NK-92 (cell line): ENCODE data around the gene EXOC6B.

Experiments
- DNase-seq: peaks from one replicate; lab custom pipeline; 2025; ENCODE audit not compliant: unreplicated experiment; lab: John Stamatoyannopoulos, UW

The EXOC6B gene

GRCh38 chr2:72793798-72794440, 31.9 kb downstream of the EXOC6B start:
- no peak for DNase-seq

DNA sequence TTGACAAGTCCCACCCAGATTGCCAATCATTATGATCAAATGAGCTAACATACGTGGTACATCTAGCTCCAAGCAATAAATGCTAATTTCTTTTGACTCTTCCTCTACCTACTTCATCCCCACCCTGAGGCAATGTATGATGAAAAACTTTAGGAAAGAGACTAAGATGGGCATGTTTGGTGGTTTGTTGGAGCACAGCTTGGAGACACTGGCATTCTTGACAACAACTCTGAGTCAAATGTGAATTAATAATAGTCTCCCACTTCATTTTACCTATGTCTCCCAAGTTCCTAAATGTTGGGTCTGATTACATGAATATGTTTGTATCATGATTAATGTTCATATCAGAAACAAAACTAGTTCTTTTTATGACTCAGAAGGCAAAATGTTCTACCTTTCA, 36.6 kb downstream of the EXOC6B start:
- no peak for DNase-seq

- DNase-seq, result no peak
Observed at GRCh38 chr2:72788756-72789155, 37.1 kb downstream of the EXOC6B start.

DNA sequence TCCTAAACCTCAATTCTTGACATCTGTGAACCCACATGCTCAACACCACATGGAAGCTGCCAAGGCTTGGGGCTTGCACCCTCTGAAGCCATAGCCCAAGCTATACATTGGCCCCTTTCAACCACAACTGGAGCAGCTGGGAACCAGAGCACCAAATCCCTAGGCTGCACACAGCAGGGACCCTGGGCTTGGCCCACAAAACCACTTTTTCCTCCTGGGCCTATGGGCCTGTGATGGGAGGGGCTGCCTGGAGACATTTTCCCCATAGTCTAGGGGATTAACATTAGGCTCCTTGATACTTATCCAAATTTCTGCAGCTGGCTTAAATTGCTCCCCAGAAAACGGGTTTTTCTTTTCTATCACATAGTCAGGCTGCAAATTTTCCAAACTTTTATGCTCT, 40.3 kb downstream of the EXOC6B start:
- no peak for DNase-seq

GRCh38 chr2:72782520-72782919, 43.3 kb downstream of the EXOC6B start:
- DNase-seq, result no peak

DNA sequence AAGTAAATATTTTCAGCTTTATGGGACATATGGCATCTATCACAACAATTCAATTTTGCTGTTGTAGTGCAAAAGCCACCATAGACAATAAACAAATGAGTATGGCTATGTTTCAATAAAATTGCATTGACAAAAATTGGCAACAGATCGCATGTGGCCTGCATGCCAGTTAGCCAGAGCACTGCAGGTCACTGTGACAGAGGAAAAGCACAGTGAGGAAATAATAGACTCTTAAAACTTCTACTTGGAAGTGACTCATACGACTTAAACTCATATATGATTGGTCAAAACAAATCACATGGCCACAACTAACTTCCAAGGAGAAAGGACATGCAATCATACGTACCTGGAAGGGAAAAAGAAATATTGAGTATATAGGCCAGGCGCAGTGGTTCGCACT, 44.4 kb downstream of the EXOC6B start:
- DNase-seq, result no peak

GRCh38 chr2:72780477-72780876, 45.4 kb downstream of the EXOC6B start:
- no peak for DNase-seq

DNA sequence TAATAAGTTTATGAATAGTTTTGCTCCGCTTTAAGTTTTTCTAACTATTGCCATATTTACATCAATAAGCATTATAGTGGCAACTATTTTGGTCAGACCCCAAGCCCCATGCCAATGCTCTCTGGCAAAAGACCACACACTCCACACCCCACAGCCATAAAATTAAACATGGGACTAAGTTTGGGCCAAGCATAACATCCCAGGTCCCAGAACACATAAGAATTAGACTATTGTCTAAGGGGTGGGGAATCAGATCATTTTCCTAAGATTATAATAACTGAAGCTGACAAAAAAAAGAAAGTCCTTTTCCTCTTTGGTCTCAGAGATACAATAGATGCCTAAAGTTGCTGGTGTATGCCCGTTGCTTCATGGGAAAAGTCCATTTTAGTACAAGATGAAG, 46.3 kb downstream of the EXOC6B start:
- DNase-seq, result no peak

- DNase-seq, result no peak
Observed at GRCh38 chr2:72778410-72778809, 47.4 kb downstream of the EXOC6B start.

- no peak for DNase-seq
Observed at GRCh38 chr2:72770879-72771461, 54.9 kb downstream of the EXOC6B start.

GRCh38 chr2:72765997-72766609, 59.7 kb downstream of the EXOC6B start:
- no peak for DNase-seq

- no peak for DNase-seq
Observed at GRCh38 chr2:72762276-72762675, 63.6 kb downstream of the EXOC6B start.

DNA sequence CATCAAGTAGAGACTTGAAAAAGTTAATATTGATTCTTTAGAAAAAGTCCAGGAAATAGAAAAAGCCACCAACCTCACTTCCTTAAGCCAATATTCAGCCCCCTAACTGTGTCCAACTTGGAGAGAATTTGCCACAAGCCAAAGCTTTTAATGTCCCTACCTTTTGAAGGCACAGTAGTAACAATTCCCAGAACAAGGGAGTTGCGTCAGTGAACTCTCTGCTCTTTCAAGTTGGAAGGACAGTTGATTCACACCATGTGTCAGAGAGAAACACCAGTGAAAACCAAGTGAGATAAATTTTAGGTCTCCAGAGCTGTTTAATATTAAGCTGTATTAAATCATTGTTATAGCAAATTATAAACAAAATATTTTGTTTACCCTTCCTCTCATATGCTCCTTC, 66.1 kb downstream of the EXOC6B start:
- DNase-seq, result no peak

- no peak for DNase-seq
Observed at GRCh38 chr2:72757177-72757775, 68.6 kb downstream of the EXOC6B start.

- no peak for DNase-seq
Observed at GRCh38 chr2:72755647-72756423, 70.0 kb downstream of the EXOC6B start.

DNA sequence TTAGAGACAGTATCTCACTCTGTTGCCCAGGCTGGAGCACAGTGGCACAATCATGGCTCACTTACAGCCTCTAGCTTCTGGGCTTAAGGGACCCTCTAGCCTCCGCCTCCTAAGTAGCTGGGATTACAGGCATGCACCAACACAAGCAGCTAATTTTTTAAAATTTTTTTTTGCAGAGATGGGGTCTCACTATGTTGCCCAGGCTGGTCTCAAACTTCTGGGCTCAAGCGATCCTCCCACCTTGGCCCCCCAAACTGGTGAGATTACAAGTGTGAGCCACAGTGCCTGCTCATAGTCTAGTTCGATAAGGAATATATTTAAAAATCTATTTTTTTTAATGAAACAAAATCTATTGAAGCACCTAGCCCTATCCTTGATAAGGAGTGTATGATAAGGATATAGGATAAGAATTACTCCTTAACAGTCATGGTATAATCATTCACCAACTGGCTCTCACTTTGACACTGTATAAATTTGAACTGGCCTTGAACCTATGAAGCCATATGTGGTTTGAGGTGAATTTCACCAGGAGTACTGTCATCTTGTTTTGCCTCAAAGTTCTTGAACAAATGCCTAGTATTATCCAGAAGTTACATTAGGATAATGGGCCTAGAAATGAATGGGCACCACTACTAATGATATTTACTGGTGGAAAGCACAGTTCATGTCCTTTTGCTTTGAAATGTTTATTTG, 71.1 kb downstream of the EXOC6B start:
- no peak for DNase-seq

DNA sequence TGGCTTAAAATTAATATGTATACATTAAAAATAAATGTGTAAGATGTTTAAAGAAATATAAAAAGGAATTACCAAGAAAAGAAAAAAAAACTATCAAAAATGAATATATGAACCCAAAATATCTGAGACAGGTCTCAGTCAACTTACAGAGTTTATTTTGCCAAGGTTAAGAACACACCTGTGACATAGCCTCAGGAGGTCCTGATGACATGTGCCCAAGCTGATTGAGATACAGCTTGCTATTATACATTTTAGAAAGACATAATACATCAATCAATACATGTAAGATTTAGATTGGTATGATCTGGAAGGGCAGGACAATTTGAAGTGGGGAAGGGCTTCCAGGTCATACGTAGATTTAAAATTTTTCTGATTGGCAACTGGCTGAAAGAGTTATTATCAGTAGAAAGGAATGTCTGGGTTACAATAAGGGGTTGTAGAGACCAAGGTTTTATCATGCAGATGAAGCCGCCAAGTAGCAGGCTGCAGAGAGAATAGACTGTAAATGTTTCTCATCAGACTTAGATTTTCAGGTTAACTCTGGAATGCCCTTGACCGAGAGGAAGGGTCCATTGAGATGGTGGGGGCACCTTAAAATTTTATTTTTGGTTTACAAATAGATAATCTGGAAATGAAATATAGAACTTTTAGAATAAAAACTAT, 74.7 kb downstream of the EXOC6B start:
- DNase-seq, result no peak

- DNase-seq, result no peak
Observed at GRCh38 chr2:72750466-72750865, 75.4 kb downstream of the EXOC6B start.

DNA sequence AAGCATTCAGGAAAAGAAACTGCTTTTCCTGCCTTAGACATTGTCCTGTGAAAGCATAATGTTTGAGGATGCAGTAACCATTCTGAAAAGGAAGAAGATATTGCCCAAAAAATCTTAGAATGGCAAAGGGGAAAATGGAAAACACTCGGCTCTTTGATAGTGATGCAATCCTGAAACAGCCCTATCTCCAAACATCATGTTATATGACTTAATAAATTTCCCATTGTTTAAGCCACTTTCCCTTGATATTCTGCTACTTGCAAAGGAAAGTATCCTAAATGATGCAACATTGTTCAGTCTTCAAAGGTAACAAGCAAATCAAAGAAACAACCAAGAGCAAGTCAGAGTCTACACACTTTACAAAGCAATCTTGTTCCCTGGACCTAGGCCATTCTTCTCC, 78.5 kb downstream of the EXOC6B start:
- DNase-seq, result no peak

- DNase-seq, result no peak
Observed at GRCh38 chr2:72745679-72746368, 80.0 kb downstream of the EXOC6B start.
